NCI-H510A (cell line): ENCODE data around the gene NFATC2.

Experiments
- DNase-seq: peaks from one replicate; lab custom pipeline; 2025; lab: John Stamatoyannopoulos, UW

NFATC2 gene

DNA sequence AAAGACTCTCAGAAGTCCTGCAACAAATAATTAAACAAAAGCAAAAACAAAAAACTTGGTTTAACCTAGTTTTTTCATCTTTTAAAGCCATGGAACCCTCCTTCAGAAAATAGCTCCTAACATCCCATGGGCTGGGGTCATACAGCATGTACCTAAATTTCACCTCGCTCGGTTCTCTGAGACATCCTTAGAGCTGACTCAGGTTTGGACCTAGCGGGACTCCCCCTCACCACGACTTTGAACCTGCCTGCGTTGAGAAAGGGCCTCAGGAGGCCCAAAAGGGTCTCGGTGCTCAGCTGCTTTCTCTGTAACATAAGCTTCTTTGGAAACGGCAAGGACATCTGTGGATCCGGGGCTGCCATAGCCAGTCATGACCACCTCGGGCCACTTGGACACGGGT, 112.8 kb downstream of the NFATC2 start:
- no peak for DNase-seq

DNA sequence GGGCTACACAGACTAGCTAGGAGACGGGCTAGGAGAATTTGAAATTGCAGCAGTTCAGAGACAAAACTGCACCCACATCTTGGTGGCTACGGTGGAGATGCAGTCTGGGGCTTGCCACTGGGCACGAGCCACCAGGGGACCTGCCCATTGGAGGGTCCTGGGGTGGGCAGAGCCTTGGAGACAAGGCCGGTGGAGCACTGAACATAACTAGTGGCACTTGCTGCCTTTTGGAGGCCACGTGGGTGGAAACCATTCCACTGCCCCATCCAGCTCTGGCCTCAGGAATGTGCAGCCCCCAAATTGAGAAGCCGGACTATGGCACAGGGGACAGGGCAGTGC, 113.4 kb downstream of the NFATC2 start:
- no peak for DNase-seq

DNA sequence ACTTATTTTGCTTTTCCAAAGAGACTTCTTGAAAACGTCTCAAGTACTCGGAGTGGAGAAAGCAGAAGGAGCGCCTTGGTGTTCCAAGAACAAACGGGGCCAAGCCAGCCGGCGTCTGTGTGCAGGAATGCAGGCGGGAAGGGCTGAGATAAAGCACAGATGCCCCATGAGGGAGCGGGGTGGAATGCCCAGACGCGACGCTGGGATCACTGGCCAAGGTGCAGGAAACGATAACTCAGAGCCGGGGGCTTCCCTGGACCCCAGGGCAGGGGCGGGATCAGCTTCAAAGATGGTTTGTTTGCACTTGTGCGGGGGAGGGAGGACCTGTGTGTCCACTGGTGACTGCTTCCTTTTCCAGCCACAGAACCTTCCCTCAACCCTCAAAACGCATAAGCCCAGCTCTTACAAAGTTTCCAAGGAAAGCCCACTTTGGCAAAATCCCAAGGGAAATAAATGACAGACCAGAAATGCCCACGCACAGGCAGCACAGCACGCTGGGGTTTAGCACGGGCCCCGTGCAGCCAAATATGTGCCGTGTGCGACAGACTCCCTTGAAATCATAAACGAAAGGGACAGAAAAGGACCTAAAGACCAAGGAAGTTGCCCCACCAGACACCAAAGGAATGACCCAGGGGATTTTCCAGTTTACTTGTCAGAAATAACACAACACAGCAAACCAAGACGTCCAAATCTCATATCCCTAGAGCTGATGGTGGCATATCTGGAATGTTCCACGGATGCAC, 113.9 kb downstream of the NFATC2 start:
- DNase-seq = no peak

DNA sequence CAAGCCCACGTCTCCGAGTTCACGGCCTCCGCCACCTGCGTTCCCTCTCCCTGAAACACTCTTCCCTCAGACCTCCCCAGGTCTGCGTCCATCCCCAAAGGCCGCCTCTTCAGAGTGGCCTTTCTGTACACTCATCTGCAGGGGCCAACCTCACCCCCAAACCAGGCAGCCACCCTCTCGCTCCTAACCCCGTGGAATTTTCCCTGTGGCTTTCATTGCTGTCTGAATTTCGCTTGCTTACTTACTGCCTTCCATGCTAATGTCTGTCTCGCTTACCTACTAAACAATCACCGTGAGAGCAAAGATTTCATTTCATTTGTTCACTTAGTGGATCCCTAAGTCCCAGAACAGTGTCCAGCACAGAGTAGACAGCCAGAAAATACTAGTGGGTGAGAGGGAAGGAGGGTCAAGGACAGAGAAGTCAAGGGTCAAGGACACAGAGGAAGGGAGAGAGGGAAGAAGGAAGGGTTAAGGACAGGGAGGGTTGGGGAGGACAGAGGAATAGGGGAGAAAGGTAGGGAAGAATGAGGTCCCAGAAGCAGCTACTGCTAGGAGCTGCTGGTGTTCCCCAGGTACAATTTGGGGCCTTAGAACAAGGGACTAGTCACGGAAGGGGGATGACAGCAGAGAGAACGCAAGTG, 114.7 kb downstream of the NFATC2 start:
- no peak for DNase-seq

DNA sequence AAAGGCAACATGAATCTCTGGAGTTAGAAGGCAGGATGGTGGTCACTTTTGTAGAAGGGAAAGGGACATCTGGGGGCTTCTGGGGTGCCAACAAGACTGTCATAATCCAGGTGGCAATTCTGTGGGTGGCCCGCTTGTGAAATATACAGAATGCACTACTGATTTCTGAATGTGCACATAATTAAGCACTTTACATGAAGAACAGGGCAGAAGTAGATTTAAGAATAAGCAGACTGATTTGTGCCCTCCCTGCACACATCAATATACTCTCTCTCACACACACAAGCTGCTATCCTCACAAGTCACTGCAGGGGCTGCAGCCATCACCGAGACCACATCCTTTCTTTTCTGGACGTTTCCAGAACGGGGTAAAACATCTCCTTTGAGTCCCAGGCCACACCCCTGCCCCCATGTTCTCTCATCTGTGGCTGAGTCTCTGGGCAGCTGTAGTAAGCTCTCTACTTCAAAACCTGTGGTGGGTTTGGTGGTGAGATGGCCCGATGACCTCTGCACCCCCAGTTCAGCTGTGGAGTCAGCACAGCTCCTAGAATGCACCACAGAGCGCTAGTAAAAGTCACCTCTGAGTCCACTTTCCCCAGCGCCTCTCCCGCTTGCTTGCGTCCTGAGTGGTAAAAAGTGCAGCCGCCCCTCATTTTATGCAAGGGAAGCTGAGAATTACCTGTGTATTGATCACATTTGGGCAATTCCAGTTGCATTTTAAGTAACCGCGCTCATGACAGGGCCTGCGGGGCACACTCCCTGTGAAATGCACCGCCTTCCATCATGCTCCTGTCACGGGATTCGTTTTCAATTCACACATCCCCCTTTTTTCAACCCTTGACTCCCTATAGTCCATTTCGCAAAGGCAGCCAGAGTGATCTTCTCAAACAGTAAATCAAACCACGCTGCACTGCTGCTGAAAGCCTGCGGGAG, 115.5 kb downstream of the NFATC2 start:
- no peak for DNase-seq

DNA sequence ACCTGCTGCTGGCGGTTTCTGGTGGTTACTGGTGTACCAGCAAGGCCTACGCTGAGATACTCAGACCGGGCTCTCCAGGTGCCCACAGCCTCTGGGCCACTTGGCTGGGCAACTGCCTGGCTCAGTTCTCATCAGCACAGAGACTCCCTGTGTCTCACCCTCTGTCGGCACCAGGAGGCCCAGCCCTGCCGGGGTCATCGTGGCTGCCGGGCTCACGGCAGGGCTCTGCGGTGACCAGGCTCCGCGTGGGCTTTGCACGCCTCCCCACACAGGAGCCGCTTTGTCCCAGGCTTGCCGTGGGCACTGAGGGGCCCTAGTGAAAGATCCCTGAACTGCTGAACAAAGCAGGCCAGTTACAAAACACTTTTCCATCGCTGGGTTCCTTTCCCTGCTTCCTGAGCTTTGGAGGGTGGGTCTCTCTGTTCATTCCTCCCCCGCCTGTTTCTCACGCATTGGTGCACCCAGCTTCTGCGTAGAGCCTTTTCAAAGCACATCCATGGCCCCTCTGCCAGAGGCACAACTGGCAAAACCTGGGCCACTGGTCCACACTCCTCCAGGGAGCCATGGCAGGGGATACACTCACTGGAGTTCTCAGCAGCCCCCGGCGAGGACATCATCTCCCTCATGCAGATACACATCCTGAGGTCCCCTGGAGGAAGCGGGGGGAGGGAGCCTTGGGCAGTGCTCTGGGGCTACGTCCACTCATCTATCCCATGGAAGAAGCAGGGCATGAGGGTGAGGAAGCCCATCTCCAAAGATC, 117.0 kb downstream of the NFATC2 start:
- no peak for DNase-seq

DNA sequence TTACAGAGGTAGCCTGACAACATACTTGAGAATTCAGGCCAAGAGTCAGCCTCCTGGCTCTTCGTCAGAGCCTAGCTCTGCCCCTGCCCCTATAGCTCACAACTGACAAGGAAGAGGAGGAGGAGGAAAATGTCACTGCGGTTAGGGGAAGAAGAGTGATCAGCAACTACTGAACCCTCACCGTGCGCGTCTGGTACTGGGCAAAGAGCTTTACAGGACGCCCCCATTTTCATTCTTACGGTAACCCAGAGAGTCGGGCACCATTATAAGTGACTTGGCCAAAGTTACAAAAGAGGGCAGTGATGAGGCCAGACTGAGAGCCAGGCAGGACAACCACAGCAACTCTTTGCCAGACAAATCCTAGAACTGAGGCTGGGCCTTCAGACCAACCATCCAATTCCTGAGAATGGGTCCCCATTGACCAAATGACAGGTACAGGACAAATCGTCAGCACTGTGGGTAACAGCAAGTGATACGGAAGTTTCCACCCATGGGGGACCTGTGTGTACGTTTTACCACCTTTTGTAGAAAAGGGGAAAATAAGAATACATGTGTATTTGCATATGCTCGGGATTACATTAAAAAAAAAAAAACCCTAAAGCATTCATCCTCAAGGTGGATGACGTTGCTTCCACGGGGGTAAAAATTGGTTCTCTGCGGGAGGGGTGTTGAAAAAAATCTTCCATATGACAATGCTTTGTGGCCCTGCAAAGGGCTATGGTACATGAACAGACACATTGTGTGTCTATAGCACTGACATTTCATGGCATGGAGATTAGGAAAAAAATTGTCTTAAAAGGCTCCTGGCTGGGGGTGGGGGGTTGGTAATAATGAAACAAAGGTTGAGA, 118.0 kb downstream of the NFATC2 start:
- DNase-seq = no peak

DNA sequence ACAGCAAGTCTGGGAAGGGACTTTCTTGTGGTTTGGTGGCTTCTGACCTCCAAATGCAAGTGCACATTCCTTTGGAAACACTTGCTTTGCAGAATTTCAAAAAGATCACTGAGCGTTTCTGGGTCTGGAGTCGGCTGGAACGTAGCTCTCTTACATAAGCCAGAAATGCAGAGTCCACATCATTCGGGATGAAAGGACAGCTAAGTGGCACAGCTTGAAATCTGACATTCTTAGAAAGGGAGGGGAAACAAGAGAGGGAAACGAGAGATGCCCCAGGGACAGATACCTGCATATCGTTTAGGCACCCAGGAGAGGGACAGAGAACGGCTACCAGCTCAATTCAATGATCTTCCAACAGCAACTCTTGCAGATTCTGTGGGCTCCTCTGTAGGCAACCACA, 118.7 kb downstream of the NFATC2 start:
- DNase-seq = no peak

DNA sequence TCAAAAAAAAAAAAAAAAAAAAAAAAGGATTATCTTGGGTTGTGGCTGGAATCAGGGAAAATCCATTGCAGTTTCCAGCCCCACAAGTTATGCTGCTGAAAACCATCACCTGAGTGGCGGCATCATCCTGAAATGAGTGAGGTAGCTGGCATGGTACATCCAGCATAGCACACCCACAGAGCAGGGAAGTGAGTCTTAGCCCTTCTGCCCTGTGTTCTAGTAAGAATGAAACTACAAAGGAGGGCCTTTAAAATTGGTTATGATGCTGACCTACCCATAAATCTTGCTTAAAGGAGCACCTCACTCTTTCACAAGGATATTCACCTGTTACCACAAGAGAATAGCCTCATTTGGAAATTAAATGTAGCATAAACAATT, 119.2 kb downstream of the NFATC2 start:
- DNase-seq = no peak

DNA sequence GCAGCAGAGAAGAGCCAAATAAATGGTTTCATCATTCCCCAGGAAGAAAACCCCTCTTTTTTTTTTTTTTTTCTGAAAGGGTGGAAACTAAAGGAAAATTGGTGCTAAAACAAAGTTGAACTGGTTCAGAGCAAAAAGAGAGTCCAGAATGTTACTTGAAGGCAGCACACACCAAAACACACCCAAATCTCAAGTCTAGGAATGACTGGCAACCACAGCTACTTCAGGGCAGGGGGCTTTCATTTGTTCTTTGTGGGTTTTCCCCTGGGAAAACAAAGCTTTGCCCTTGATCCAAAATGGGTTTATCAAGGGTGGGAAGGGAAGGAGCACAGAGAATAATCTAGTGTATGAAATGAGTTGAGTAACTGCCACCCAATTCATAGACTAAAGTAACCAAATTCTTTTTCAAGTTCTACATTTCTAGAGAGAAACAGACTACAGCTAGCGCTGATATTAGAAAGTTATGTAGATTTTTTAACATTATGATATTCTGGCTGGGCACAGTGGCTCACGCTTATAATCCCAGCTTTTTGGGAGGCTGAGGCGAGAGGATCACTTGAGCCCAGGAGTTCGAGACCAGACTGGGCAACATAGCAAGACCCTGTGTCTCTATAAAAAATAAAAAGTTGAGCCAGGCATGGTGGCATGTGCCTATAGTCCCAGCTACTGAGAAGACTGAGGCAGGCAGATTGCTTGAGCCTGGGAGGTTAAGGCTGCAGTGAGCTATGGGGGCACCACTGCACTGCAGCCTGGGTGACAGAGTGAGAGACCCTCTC, 119.8 kb downstream of the NFATC2 start:
- no peak for DNase-seq

DNA sequence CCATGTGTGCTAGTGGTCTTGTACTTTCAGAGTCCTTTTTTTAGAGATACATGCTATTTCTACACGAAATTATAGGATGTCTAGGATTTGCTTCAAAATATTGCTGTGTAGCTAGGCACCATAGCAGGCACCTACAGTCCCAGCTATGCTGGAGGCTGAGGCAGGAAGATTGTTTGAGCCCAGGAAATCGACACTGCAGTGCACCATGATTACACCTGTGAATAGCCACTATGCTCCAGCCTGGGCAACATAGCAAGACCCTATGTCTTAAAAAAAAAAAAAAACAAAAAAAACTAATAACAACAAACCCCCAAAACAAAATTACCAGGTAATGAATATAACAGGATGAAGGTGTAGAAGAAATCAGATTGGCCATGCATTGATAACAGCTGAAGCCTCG, 121.7 kb downstream of the NFATC2 start:
- no peak for DNase-seq

DNA sequence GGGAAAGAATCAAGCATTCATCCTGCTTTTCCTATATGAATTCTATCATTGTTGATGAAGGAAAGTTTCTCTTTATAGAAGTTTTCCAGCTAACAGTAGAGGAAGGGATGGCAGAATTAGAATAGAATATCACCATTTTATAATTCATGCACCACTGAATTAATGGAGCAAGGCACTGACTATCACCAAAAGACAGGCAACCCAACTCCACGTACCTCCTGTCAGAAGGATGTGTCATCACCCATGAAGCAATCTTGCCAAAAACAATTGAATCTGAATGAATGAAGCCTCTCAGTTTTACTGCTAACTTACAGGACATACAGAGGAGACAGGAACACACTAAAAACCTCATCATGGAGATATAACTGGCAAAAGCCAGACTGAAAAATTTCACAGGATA, 122.4 kb downstream of the NFATC2 start:
- no peak for DNase-seq

DNA sequence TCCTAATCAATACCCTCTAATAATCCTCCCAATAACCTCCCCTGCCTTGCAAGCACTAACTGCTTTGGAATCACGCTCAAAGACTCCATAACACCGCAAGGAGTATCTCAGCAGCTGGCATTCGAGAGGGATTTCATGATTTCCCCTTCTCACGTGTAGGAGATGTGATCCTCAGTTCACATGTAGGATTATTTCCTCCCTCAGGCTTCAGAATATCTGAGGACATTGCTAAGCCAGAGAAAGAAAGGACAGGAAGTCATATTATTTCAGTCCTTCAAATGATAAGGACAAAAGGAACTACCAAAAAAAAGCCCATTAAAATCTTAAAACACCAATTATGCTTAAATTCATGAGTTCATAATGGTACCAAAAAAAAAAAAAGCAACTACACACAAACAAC, 122.9 kb downstream of the NFATC2 start:
- no peak for DNase-seq

DNA sequence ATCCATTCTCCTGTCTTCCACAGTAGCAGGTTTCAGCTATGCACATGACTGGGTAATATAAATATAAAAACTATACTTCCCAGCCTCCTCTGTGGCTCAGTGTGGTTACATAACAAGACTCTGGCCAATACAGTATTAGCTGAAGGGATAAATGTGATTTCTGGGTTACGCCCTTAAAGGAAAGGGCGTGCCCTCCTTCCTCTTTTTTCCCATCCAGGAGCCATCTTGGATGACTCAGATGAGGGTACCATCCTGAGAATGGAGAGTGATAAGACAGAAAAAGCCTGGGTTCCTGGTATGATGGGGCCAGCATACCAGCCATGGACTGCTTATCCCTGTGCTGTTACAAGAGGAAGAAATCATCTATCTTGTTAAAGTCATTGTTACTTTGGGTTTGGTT, 123.3 kb downstream of the NFATC2 start:
- no peak for DNase-seq

DNA sequence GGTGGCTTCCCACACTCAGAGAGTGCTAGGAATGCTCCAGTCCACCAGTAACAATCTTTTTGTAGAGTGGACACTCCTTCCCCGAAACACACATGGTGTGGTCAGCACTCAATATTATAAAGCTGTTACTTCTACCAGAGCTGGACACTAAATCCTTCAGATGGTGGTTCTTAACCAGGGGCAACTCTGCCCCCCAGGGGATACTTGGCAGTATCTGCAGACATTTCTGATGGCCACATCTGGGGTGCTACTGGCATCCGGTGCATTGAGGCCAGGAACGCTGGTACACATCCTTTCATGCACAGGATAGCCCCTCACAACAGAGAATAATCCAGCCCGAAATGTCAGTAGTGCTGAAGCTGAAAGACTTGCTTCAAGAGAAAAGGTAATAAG, 124.4 kb downstream of the NFATC2 start:
- DNase-seq = no peak

DNA sequence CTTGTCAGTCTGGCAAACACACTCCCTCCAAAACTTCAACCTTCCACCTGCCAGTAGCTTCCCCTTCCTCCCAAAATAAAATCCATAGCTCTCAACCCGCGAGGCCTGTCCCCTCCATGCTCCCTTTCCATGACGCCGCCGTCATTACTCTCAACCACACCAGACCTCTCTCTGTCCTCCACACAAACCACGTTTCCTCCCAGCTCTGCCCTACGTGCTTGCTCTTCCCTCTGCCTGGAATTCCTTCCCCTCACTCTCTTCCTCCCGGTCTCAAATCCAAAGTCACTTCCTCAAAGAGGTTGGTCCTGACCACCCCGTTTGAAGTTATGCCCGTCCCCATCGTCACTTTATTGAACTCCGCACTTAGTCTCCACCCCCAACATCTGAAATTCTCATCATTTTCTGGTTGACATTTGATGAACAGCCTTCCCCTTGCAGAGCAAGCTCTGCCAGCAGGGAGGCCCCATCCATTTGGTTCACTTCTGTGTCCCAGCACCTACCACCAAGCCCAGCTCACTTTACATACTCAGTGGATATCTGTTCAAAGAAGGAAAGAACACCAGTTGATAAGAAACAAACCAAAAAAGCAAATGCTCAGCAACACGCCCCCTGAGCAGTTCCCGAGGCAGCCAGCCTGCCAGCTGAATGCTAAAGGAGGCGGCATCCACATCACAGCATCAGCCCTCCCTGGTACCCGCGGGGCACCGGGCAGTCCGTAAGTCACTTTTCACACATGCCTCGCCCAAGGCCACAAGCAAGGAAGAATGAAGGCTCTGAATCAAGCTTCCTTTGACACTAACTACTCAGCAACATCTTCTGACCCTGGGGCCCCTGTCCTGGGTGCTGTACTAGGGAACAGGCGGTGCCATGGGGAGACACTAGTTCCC, 125.0 kb downstream of the NFATC2 start:
- no peak for DNase-seq

DNA sequence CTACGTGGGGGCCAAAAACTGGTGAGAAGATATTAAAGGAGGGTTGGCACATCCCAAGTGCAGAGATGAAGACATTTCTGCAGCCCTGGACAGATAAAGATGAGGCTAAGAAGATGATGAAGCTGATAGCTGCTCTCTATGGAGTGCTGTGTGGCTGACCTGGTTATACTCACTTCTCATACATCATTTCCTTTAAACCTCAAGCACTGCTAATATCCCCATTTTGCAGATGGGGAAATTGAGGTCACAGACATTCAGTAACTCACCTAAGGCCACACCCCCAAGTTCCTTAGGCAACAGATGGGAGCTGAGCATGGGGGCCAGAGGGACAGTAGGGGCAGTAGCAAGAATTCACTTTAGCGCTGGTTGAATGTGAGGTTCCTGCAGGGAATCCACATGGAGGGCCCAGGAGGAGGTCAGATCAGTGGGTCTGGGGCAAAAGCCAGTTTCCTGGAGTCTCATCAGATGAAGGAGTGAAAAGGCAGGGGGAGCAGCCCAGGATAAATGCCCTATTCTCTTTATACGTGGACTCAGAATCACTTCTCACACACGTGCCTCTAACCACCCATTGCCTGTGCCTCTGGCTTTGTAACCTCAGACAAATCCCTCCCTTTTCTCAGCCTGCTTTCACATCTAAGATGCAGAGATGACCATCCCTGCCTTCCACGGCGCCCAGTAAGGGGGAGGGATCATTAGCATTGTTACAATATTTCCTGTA, 125.8 kb downstream of the NFATC2 start:
- no peak for DNase-seq

DNA sequence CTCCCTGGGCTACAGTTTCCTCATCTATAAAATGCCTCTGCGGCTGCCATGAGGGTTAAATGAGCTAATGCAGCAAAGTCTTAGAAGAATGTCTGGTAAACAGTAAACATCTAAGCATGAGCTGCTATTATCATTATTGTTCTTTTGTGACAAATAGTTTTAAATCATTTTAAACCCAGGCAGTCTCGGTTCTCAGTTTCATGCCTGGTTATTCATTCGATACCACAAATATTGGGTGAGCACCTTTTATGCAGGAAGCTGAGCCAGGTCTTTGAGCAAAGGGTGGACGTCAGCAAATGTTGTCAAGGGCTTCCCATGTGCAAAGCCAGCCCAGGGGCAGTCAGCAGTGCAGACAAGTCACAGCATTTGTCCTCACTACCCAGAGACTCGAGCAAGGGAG, 128.7 kb downstream of the NFATC2 start:
- DNase-seq = no peak

DNA sequence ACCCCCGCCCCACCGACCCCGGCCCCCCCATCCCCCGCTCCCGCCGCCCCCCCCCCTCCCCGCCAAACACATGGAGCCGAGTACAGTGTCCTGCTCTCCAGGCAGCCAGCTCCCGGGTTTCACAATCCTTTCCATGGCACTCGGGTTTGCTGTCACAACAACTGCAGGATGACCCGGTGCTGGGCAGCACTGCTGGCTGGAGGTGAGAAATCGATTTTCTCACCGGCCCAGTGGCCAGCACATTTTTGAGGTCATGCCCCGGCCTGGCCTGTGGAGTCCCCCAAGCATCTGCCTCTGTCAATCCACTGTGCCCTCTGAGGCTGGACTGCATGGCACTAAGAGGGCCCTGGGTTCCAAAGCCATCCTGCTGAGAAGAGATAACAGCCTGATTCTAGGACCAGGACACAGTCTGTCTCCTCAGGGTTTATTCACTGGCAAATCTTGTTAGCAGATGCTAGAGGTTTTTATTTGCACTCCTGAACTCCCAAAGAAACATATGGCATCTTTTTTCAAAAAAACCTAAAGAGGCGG, 129.5 kb downstream of the NFATC2 start:
- no peak for DNase-seq
